Uterus (tissue), 4 donors: Measurements from ENCODE around the gene SEC63. TPM values are rescaled to one million over a fixed set of nuclear protein-coding genes. Genes with fewer than 3 reads are reported as not detected.

Experiments used
- DNase-seq, 2 donors: peaks; one replicate each; pipeline ENCODE4 v3.0.0-alpha.2; 2019 to 2020
- H3K27ac ChIP-seq, 2 donors: fragments of 200-600 bp; sonication (generic); 1 replicate in 1 of 2; 2 replicates in 1 of 2; pipeline ENCODE4 v1.5.1; 2016 to 2018
- H3K27me3 ChIP-seq, 2 donors: fragments of 200-600 bp; sonication (generic); one replicate each; pipeline ENCODE4 v1.5.1; 2018 to 2019; ENCODE audit warnings: control low read depth in 1 of 2
- H3K36me3 ChIP-seq, 2 donors: fragments of 200-600 bp; sonication (generic); one replicate each; pipeline ENCODE4 v1.5.1; 2019; ENCODE audit warnings: control low read depth in 1 of 2
- H3K4me1 ChIP-seq, 2 donors: fragments of 200-600 bp; sonication (generic); one replicate each; pipeline ENCODE4 v1.5.1; 2018 to 2019; ENCODE audit warnings: control low read depth in 1 of 2
- H3K4me3 ChIP-seq, 2 donors: fragments of 200-600 bp; sonication (generic); 1 replicate in 1 of 2; 2 replicates in 1 of 2; pipeline ENCODE4 v1.5.1; 2018 to 2019; ENCODE audit warnings: mild to moderate bottlenecking in 1 of 2
- H3K9me3 ChIP-seq, 2 donors: fragments of 200-600 bp; sonication (generic); one replicate each; pipeline ENCODE4 v1.5.1; 2019; ENCODE audit warnings: control low read depth in 1 of 2
- CTCF ChIP-seq, 4 experiments: fragments of 200-600 bp in 2 of 4; fragments of 450-650 bp in 2 of 4; sonication (generic) in 2 of 4; IDR thresholded peaks; one replicate each; pipeline ENCODE4 v1.5.1; 2016 to 2019; ENCODE audit warnings: antibody characterized with exemption in 4 of 4, mild to moderate bottlenecking in 2 of 4, moderate library complexity in 1 of 4
- POLR2A ChIP-seq, 2 donors: fragments of 450-650 bp; IDR thresholded peaks; one replicate each; pipeline ENCODE4 v1.6.1; 2016; ENCODE audit warnings: antibody characterized with exemption in 2 of 2, mild to moderate bottlenecking in 1 of 2, moderate library complexity in 1 of 2
- intact Hi-C: fragments of 100-400 bp; cut with DNase I; formaldehyde crosslinking; loops from one replicate; pipeline ENCODE4 v1.15.1; 2023; ENCODE audit warnings: low total_unique reads
- total RNA-seq, 4 donors: library from RNA; depleted of rRNA in 3 of 4; stranded (reverse); fragments of >200 nt in 3 of 4; gene quantifications; one replicate each; pipeline versions ENCODE4 v1.1.0 to v1.2.4, GENCODE V29; 2014 to 2023
- donor health status: DM: yes; HTN: yes; CAD: no.

Gene SEC63
- total RNA-seq, 4 donors from 2014 or later: 24.8 to 134 (median 44.4) TPM

DNA sequence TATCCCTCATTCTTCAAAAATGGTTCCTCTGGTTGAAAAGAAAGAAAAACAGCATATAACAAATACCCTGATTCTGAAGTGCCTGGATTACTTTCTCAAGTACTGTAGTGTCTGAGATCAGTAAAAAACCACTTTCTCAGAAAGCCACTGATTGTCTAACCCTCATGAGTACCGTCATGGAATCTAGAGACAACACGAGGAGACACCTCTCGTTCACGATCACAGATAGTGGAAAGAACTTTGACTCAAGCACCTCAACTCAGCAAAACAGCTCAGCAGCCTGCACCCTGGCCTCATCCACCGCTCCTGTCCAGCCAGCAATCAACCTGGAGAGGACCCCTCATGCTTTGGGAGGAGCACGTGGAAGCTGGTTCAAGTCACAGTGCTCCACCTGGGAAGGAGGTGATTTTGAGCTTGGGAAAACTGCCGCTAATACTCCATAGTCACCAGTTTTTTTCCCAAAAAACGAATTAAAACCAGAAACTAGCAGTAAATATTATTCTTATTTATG lies 134.9 kb downstream of the SEC63 start:
- no peaks in the 10 kb centered on the region for H3K4me1 ChIP-seq
- no peak for TF ChIP-seq CTCF (IDR thresholded peaks at IDR 0.05)
- no peak for TF ChIP-seq POLR2A (IDR thresholded peaks at IDR 0.05)
- H3K36me3 ChIP-seq: no peaks in the 10 kb centered on the region
- no peak for DNase-seq
- peak overlapping the region in 1 of 2 donors; percentile 11 for H3K4me3 ChIP-seq
- no peaks in the 10 kb centered on the region for H3K27me3 ChIP-seq
- H3K9me3 ChIP-seq: no peaks in the 10 kb centered on the region
- no peak overlapping the region for H3K27ac ChIP-seq
- intact Hi-C loops: no loop called here

- Histone ChIP-seq H3K4me3 (peak overlapping the region in 1 of 2 donors; percentile 11), H3K27me3 (no peaks in the 10 kb centered on the region)
These were observed 135.6 kb downstream of the SEC63 start for GRCh38 chr6:107822176-107823046.

DNA sequence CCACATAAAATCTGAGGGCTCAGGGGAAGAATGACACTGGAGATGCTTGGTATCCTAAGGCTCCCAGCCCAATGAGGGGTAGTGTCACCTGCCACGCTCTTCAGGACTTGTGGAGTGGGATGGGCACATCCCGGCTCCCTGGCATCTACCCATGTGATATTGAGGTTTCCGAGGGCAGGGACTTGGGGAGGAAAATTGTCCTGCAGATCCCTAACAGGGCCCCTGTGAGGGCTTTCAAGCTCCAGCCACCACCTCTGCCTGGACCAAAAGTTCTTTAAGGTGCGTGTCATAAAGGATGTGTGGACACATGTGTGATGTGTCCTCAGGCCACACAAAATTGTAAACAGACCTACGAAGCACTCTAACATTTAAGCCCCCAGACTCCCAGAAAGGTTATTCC lies 136.4 kb downstream of the SEC63 start:
- Histone ChIP-seq H3K4me1 (no peaks in the 10 kb centered on the region), H3K36me3 (no peaks in the 10 kb centered on the region), H3K27me3 (no peaks in the 10 kb centered on the region), H3K4me3 (no peak overlapping the region), H3K9me3 (no peaks in the 10 kb centered on the region), H3K27ac (no peak overlapping the region)
- DNase-seq: no peak
- intact Hi-C loops: no loop called here
- no peak for TF ChIP-seq POLR2A (IDR thresholded peaks at IDR 0.05)
- TF ChIP-seq CTCF (IDR thresholded peaks at IDR 0.05): no peak

More at GRCh38 chr6:107822176-107823046, 135.6 kb downstream of the SEC63 start:
- intact Hi-C loops: no loop called here
- no peaks in the 10 kb centered on the region for H3K36me3 ChIP-seq
- H3K9me3 ChIP-seq: no peaks in the 10 kb centered on the region
- DNase-seq: no peak
- no peak overlapping the region for H3K27ac ChIP-seq
- TF ChIP-seq CTCF (IDR thresholded peaks at IDR 0.05) (no peak), POLR2A (IDR thresholded peaks at IDR 0.05) (no peak)
- no peaks in the 10 kb centered on the region for H3K4me1 ChIP-seq

GRCh38 chr6:107820338-107821261 lies 137.4 kb downstream of the SEC63 start:
- no peak overlapping the region for H3K4me3 ChIP-seq
- H3K36me3 ChIP-seq: no peaks in the 10 kb centered on the region
- H3K27ac ChIP-seq: no peak overlapping the region
- no peaks in the 10 kb centered on the region for H3K27me3 ChIP-seq
- DNase-seq: no peak
- H3K4me1 ChIP-seq: no peaks in the 10 kb centered on the region
- intact Hi-C loops: no loop called here
- H3K9me3 ChIP-seq: no peaks in the 10 kb centered on the region
- TF ChIP-seq POLR2A (IDR thresholded peaks at IDR 0.05) (no peak), CTCF (IDR thresholded peaks at IDR 0.05) (no peak)
